Pancreas (tissue), 10 donors: ENCODE results near the gene WDR5. TPM values are rescaled to one million over a fixed set of nuclear protein-coding genes. Genes with fewer than 3 reads are reported as not detected.
A peak's percentile ranks its signal among the peaks of the same experiment; 100 is the strongest.

Experiments used
- ATAC-seq, 4 donors: fragments of 200-7000 bp; cut with Tn5 transposase; one replicate each; pipeline versions ENCODE4 v1.8.0 to v1.9.1; 2020; ENCODE audit warnings: mild to moderate bottlenecking in 4 of 4, moderate library complexity in 4 of 4
- DNase-seq, 6 donors: peaks; one replicate each; pipeline ENCODE4 v3.0.0-alpha.2; 2020
- FAIRE-seq: peaks from 2 replicates; lab custom pipeline; 2012; peaks lifted over from hg19 to GRCh38; lab: Jason Lieb, UNC
- H3K27ac ChIP-seq, 4 donors: fragments of 200-600 bp; sonication (generic); 1 replicate in 3 of 4; 2 replicates in 1 of 4; pipeline versions ENCODE4 v1.5.0 to v1.8.0; 2020
- H3K27me3 ChIP-seq, 4 donors: fragments of 200-600 bp; one replicate each; pipeline ENCODE4 v1.8.0; 2021
- H3K36me3 ChIP-seq, 3 donors: fragments of 200-600 bp; sonication (generic) in 1 of 3; one replicate each; pipeline versions ENCODE4 v1.5.0 to v1.8.0; 2020 to 2021
- H3K4me1 ChIP-seq, 3 donors: fragments of 200-600 bp; one replicate each; pipeline ENCODE4 v1.8.0; 2021
- H3K4me3 ChIP-seq, 4 donors: fragments of 200-600 bp; sonication (generic) in 2 of 4; one replicate each; pipeline versions ENCODE4 v1.5.0 to v1.8.0; 2020 to 2021
- H3K9me3 ChIP-seq, 4 donors: fragments of 200-600 bp; one replicate each; pipeline ENCODE4 v1.8.0; 2021
- WGBS, 2 donors: extraction: QIAGEN DNeasy Blood & Tissue Kit; methylation state at CpG; one replicate each; pipeline ENCODE4 v1.1.7; 2013; 5-methylcytosine and 5-hydroxymethylcytosine counted together
- intact Hi-C, 3 donors: fragments of 100-400 bp; cut with DNase I; formaldehyde crosslinking; loops; one replicate each; pipeline versions ENCODE4 v1.11.1 to v1.14.2; 2022
- polyA plus RNA-seq, 2 donors: library from polyadenylated mRNA; stranded (reverse); fragments of 200-250 nt; gene quantifications; one replicate each; pipeline ENCODE4 v1.2.3, GENCODE V29; 2013
- total RNA-seq, 6 donors: library from RNA; stranded (reverse); fragmentation: NEBNext Ultra II Directional in 4 of 6; extraction: Animal tissue kit (Norgen Biotek cat#: 25700) in 4 of 6; gene quantifications; one replicate each; pipeline versions ENCODE4 v1.2.1 to v1.2.4, GENCODE V29; 2021 to 2023
- TF ChIP-seq, protein P1 (sequence below), 4 donors: fragments of 200-600 bp; sonication (generic) in 3 of 4; IDR thresholded peaks; one replicate each; pipeline versions ENCODE4 v1.5.0 to v1.8.0; 2021; ENCODE audit warnings: antibody characterized with exemption in 4 of 4
- donor health status: healthy with polysubstance abuse.
- donor health status: DM: no; HTN: no; CAD: no; lungs with moderate emphysema.
- donor health status: DM: no; HTN: no; CAD: no.
- donor health status: control.
- donor health status: control.
- donor health status: Bipolar disorder and iron deficiency.
- donor health status: DM: yes; HTN: yes; CAD: no.
- donor health status: DM: no; HTN: no; CAD: no.
- donor health status: DM: no; HTN: no; CAD: no.
- donor health status: DM: yes; HTN: yes; CAD: no.

Gene WDR5
- total and polyA plus RNA-seq, 8 donors: 14.0 to 26.1 (median 16.5) TPM

DNA sequence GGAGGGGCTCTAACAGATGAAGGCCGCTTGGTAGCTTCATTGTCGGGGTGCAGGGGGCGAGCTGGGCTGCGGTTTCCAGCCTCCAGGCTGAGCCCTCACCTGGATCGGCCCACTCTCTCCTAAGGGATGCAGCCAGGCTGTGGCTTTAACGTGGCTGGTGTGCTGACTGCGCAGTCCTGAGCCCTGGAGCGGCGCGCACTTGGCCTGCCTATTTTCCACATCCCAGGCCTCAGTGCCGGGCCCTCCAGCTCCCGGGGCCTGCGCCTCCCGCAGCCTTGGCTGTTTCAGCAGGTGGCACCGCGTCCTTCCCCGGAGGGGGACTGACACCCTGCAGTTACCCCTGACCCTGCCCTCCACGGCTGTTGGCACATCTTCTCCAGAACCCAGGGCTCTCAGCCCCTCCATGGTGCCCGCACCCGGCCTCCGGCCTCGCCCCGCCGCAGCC, 27.1 kb downstream of the WDR5 start:
- peak overlapping the region in 1 of 4 donors; percentile 30 for H3K4me3 ChIP-seq
- H3K9me3 ChIP-seq: no peaks in the 10 kb centered on the region
- intact Hi-C loops: no loop called here
- no peaks in the 10 kb centered on the region for H3K27me3 ChIP-seq
- H3K4me1 ChIP-seq: peaks cover 0 to 12% (median 0%) of the 10 kb centered on the region in 3 donors
- DNase-seq (peak in 1 of 6 donors; percentile 24), FAIRE-seq (no peak), ATAC-seq (no peak)
- TF ChIP-seq, protein P1, sequence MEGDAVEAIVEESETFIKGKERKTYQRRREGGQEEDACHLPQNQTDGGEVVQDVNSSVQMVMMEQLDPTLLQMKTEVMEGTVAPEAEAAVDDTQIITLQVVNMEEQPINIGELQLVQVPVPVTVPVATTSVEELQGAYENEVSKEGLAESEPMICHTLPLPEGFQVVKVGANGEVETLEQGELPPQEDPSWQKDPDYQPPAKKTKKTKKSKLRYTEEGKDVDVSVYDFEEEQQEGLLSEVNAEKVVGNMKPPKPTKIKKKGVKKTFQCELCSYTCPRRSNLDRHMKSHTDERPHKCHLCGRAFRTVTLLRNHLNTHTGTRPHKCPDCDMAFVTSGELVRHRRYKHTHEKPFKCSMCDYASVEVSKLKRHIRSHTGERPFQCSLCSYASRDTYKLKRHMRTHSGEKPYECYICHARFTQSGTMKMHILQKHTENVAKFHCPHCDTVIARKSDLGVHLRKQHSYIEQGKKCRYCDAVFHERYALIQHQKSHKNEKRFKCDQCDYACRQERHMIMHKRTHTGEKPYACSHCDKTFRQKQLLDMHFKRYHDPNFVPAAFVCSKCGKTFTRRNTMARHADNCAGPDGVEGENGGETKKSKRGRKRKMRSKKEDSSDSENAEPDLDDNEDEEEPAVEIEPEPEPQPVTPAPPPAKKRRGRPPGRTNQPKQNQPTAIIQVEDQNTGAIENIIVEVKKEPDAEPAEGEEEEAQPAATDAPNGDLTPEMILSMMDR (IDR thresholded peaks at IDR 0.05): no peak
- H3K27ac ChIP-seq: no peak overlapping the region
- peaks cover 0 to 15% (median 5%) of the 10 kb centered on the region in 3 donors for H3K36me3 ChIP-seq
- WGBS, 2 donors: 53 to 57% methylated on average over 23 to 24 of the region's 24 CpGs

DNA sequence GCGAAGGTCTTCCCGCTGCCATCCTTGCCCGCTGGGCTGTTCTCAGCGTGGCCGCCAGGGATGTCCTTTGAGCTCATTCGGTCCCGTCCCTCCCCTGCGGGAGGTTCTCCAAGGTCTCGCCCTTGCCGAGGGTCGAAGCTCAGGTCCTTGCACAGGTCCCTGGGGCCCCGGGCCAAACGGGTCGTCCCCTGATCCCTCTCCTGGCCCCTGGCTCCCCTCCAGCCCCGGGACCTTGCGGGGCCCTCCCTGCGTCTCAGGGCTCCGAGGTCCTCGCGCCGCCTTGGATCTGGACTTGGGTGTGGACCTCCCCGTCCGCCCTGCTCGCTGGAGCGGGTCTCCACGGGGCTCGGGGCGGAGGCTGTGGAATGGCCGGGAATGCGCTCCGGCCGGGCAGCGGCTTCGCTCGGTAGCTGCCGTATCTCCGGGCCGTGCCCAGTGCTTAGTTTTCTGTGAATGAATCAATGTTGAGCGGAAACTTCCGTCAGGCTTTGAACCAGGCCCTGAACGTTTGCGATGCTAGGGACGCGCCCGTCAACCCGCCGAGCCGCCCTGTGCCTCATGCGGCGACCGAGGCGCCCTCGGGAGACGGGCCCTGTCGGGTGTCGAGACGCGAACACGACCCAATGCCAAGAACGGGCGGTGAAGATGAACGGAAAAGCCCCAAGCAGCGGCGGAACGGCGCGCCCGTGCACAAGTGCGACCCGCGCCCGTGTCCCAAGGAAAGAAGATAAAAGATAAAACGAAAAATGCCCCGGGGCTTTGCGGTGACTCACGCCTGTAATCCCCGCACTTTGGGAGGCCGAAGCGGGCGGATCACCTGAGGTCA, 27.7 kb downstream of the WDR5 start:
- DNase-seq: peak; percentile 51 to 91 (median 74)
- no peak for ATAC-seq

DNA sequence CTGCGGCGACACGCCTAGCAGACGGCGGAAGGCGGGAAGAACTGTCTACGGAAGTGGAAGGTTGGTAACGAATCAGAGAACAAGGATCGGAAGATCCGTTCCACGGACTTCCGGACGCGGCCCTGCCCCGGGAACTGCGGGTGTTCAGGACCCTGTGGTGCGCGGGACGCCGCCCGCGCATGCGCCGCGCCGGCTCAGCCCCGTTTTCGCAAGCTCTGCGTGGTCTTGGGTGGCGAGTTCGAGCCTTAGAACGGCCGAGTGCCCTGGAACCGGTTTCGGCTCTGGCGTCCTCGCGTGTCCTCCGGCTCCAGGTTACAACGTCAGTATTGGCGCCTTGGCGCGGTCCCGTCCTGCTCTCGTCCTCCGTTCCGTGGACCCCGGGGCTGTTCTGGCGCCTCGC, 29.0 kb downstream of the WDR5 start:
- H3K27me3 ChIP-seq: no peaks in the 10 kb centered on the region

More for the DNA sequence above, 27.7 kb downstream of the WDR5 start:
- no peak overlapping the region for H3K27ac ChIP-seq
- H3K36me3 ChIP-seq: peaks cover 0 to 8% (median under 1%) of the 10 kb centered on the region in 3 donors
- peaks cover 0 to 12% (median 0%) of the 10 kb centered on the region in 3 donors for H3K4me1 ChIP-seq
- TF ChIP-seq, protein P1 (IDR thresholded peaks at IDR 0.05): peak in 3 of 4 donors; percentile 15 to 37 (median 22)
- H3K9me3 ChIP-seq: no peaks in the 10 kb centered on the region
- H3K27me3 ChIP-seq: no peaks in the 10 kb centered on the region
- 2% methylated on average over 80 of the region's 80 CpGs for WGBS, 2 donors
- peak overlapping the region in 2 of 4 donors; percentile 30 to 44 for H3K4me3 ChIP-seq
- FAIRE-seq: no peak
- intact Hi-C loops: no loop called here

DNA sequence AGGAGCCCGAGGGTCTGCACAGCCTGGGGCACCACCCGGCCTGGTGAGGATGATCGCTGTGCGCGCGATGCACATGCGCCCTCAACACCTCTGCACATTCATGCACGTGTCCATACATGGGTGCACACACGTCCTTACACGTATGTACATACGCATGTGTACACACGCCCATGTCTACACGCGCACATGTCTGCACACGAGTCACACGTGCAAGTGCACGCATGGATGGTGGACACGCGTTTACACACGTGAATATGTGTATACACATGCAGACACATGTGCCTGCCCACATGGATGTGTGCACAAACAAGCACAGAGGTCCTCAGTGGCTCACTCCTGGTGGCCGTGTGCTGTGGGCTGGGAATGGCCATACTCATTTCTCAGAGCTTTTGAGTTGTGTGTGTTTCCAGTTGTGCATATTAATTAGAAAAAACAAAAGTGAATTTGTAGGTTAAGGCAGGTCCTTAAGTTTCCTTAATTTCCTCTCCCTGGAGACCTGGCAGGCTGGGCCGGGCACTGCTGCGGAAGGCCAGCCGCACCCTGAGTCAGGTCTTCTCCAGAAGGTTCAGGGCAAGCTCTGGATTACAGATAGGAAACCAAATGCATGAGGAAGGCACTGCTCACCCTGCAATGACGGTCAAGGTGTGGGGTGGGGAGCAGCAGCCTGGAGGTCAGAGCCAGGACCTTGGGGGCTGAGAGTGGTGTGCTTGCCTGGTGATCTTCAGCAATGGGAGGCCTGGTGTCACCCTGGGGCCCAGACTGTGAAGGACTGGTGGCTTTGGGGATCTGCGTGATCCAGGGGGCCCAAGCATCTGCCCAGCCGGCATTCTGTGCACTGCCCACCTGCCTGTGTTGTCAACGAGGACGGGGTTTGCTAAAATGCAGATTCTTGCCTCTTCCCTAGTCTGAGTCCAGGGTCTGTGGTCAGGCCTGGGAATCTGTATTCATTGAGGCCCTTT, 29.8 kb downstream of the WDR5 start:
- FAIRE-seq: no peak
- no peaks in the 10 kb centered on the region for H3K9me3 ChIP-seq
- peak; percentile 27 to 83 (median 60) for DNase-seq
- H3K27me3 ChIP-seq: no peaks in the 10 kb centered on the region
- no peaks in the 10 kb centered on the region for H3K36me3 ChIP-seq
- no peak for ATAC-seq
- no peak overlapping the region for H3K27ac ChIP-seq
- H3K4me3 ChIP-seq: no peak overlapping the region
- TF ChIP-seq, protein P1 (IDR thresholded peaks at IDR 0.05): no peak
- intact Hi-C loops: no loop called here
- WGBS, 2 donors: 36 to 41% methylated on average over 29 of the region's 29 CpGs
- peaks cover 0 to 12% (median 0%) of the 10 kb centered on the region in 3 donors for H3K4me1 ChIP-seq

More for the DNA sequence above, 29.0 kb downstream of the WDR5 start:
- H3K4me3 ChIP-seq: no peak overlapping the region
- FAIRE-seq (no peak), ATAC-seq (no peak), DNase-seq (no peak)
- no peak overlapping the region for H3K27ac ChIP-seq
- 0% methylated on average over 50 of the region's 50 CpGs for WGBS, 2 donors
- TF ChIP-seq, protein P1 (IDR thresholded peaks at IDR 0.05): no peak
- intact Hi-C loops: no loop called here
- no peaks in the 10 kb centered on the region for H3K36me3 ChIP-seq
- H3K9me3 ChIP-seq: no peaks in the 10 kb centered on the region
- peaks cover 0 to 12% (median 0%) of the 10 kb centered on the region in 3 donors for H3K4me1 ChIP-seq
